ENCODE data around the gene AAK1.

DNA sequence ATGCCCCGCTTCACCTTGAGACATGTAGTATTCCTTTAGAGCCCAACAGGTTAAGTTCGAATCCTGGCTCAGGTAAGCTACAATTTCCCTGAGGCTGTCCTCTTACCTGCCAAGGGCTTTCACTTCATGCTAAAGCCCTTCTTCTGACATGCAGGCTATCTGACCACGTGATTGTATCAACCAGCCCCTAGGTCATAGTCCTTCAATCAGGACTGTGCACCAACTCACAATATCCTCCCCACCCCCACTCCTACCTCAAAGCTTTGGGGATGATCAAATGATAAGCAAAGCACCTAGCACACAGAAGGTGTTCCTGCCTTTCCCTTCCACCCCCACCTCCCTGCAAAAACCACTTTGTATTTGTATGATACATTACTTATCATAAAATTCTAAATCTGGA lies 78.9 kb downstream of the AAK1 start:
- TF ChIP-seq, protein P1, sequence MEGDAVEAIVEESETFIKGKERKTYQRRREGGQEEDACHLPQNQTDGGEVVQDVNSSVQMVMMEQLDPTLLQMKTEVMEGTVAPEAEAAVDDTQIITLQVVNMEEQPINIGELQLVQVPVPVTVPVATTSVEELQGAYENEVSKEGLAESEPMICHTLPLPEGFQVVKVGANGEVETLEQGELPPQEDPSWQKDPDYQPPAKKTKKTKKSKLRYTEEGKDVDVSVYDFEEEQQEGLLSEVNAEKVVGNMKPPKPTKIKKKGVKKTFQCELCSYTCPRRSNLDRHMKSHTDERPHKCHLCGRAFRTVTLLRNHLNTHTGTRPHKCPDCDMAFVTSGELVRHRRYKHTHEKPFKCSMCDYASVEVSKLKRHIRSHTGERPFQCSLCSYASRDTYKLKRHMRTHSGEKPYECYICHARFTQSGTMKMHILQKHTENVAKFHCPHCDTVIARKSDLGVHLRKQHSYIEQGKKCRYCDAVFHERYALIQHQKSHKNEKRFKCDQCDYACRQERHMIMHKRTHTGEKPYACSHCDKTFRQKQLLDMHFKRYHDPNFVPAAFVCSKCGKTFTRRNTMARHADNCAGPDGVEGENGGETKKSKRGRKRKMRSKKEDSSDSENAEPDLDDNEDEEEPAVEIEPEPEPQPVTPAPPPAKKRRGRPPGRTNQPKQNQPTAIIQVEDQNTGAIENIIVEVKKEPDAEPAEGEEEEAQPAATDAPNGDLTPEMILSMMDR (IDR thresholded peaks at IDR 0.05) = no peak
- TF ChIP-seq POLR2A (IDR thresholded peaks at IDR 0.05) = no peak

Data from lower leg skin (tissue), 3 donors.